ENCODE data around the gene AUTS2.

AUTS2 gene

GRCh38 chr7:69825113-69825972 lies 227.1 kb downstream of the AUTS2 start:
- DNase-seq, result no peak

DNA sequence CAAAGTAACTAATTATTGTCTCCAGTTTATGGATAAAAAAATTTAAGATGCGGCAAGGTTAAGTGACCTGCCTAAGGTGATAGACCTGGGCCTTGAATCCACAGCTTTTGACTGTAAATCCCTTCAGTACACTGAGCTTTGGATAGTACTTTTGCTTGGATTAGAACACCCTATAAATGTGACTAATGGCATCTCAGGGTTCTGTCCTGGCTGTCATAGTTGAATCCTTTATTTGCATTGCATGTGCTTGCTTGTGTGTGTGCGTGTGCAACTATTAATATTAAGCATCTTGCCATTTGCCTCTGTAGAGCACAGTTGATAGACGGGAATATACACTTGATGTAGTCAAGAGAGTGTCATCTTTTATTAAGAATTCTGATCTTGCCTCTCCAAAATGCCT lies 228.0 kb downstream of the AUTS2 start:
- DNase-seq, result no peak

DNA sequence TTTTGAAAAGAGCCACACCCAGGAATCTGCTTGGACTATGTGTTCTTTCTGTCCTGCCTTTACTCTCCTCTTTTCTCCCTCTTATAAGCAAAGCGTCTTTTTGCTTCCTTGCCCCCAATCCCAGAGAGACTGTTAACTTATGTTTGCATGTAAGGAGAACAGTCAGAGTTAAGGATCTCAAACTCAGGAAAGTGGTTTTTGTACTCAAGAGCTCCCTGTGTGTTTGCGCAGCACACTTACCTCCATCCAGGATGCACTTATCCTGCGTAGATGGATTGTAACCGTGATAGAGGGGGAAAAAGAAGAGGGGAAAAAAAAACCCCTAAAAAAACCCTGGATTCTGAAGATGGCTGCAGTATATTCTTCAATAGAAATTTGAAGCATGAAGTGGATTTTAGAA lies 228.9 kb downstream of the AUTS2 start:
- no peak for DNase-seq

DNA sequence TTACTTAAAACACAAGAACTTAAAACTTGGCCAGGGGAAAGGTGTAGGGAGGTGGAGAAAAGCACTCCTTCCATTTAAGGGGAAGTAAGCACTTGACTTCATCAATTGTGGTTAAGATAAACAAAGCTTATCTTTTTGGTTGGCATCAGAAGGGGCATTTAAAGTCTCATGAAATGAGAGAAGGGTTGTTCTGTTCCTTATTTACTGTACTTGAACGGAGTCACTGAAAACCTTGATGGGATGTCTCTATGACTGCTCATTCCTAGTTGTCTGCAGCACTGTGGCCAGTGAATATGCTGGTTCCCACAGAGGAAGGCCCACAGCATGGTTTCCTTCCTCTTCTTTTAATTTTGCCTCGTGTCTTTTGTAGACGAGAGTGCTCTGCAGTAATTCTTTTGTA lies 229.3 kb downstream of the AUTS2 start:
- no peak for DNase-seq

- DNase-seq, result no peak
Observed at GRCh38 chr7:69832356-69832755, 234.1 kb downstream of the AUTS2 start.

GRCh38 chr7:69833964-69834363 lies 235.7 kb downstream of the AUTS2 start:
- no peak for DNase-seq

DNA sequence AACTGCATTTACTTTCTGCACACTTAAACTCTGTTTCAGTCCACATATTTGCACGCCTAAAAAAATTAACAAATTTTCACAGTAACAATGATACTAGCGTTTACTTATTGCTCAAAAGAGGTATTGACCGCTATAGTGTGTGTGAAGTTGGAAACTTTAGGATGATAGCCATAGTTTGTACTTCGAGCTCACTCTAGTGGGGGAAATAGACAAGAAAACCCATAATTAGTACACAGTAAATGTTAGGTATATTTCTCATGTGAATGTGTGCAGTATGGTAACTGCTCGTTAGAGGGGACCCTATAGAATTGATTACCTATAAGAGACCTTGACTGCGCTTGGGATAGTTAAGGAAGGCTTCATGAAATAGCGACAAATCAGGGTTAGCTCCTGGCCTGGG lies 238.4 kb downstream of the AUTS2 start:
- DNase-seq, result no peak

- no peak for DNase-seq
Observed at GRCh38 chr7:69837387-69838068, 239.3 kb downstream of the AUTS2 start.

GRCh38 chr7:69839782-69840181 lies 241.5 kb downstream of the AUTS2 start:
- no peak for DNase-seq

GRCh38 chr7:69840248-69840647 lies 242.0 kb downstream of the AUTS2 start:
- DNase-seq, result no peak

DNA sequence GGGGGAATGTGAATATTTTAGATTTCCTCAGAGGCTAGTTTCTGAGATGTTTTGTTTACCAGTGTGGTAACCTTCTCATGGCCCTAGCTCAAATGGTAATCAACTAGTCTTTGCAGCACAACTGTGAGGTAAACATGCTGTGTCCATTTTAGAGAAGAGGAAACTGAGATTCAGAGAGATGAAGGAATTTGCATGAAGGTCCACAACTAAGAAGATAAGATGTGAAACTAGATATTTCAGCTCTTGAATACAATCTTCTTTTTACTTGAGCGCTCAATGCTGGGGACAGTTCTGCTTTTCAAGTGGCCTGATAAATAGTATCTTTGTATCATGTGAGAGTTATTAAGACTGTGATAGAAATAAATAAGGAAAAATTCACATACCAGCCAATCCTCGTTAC lies 245.4 kb downstream of the AUTS2 start:
- DNase-seq, result no peak

DNA sequence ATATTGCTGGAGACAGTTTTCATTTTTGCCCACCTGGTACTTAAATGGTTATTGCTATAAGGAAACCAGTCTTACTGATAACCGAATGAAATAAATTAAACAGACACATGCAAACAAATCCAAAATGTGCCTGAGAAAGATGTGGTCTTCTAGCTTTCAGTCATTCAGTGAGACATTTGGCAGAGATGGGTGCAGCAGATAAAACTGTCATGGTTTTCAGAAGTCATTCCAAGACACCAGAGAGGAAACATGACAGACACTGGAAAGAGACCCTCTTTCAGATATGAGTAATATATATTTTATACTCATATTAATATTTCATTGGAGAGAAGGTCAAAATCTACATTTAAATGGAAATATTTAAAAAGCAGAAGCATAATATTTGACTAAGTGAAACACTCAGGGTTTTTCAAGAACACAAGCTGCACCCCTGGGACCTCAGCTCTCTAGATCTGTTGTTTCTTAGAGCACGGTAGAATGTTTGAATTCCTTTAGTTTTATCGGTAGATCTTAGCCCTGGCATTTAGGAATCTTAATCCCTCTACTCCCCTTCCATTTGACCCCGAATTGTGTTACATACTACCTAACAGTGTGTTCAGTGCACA lies 246.1 kb downstream of the AUTS2 start:
- DNase-seq, result no peak

GRCh38 chr7:69845721-69846495 lies 247.6 kb downstream of the AUTS2 start:
- DNase-seq, result no peak

DNA sequence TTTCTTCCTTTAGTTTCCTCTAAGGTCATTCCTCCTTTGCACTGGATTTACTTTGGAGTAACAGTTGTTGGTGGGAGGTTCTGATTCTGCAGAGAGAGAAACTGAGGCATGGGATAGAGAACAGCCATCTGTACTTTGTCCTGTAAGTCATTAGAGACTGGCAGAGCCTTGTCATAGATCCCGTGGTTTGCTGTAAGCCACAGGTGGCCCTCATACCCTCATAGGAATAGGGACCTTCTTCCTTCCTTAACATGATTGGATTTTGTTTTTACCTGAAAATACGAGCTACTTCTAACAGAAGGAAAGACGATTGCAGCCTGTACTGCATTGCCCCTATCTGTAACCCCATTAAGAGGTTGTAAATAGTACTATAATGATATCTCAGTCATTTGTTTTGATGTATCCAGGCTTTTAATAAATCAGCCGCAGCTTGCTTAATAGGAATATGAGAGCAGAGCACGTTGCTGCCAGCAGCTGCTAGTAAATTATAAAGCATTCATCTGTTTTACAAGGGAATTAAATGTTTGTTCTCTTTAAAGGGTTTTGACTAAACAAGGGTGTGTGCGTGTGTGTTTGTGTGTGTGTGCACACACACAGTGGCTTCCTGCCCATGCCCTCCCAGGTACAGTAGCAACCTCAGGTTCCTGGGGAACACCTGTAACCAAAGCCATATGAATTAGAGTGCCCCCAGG lies 249.8 kb downstream of the AUTS2 start:
- no peak for DNase-seq

DNA sequence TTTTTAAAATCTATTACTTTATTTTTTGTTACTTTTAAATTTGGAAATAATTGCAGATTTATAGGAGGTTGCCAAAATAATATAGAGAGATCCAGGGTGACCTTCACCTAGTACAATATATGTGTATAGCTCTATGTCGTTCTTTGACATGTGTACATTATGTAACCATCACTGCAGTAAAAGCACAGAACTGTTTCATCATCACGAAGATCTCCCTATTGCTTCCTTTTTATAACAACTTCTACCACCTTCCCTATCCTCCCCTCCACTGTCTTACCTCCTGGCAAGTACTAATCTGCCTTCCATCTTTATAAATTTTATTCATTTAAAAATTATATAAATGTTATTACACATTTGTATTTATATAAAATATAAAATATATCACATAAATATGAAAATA lies 251.0 kb downstream of the AUTS2 start:
- DNase-seq, result no peak

GRCh38 chr7:69857014-69857413 lies 258.7 kb downstream of the AUTS2 start:
- no peak for DNase-seq

- no peak for DNase-seq
Observed at GRCh38 chr7:69858471-69858870, 260.2 kb downstream of the AUTS2 start.

GRCh38 chr7:69859342-69859741 lies 261.1 kb downstream of the AUTS2 start:
- no peak for DNase-seq

DNA sequence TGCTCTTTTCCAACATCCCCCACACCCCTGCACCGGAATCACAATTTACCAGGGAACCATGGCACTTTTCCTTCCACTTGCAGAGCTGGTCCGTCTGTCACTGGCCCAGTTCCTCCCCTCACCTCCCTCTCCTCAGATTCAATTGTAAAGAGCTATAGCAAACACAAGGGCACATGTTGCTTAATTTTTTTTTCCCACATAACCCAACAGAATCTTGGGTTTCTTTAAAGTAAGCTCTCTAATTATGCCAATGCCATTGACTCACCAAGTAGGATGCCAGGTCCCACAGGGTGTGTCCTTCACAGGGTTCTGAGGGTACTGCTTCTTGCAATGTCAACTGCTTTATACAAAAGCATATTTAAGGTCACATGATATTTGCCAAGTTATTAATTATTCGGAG lies 262.2 kb downstream of the AUTS2 start:
- DNase-seq, result no peak

DNA sequence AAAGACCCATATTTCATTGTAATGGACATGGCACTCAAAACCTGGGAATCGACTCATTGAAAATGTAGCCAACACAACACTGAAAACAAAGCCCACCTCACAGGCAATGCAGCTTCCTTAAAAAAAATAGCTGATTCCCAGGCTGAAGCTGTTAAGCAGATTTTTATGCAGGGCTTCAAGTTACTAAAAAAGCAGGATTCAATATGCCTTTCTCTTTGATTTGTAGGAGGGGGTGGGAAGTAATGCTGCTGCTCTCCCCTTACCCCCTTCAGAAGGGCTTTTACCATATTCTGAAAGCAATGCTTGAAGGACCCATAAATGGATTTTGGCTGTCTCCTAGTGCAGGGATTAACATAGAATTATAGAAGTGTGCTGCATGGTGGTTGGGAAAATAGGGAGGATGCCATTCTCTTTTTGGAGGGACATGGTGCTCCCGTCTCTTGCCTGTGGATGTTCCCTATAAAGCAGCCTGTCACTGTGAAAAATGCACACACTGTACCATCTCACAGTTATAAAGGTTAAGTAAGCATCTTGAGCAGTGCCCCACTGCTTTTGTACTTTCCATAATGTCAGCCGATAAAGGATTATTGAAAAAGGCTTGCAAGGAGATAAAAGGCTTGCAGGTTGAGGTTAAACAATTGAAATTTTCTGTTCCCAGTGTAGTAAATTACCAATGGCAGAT lies 262.8 kb downstream of the AUTS2 start:
- DNase-seq, result no peak

GRCh38 chr7:69862413-69863064 lies 264.3 kb downstream of the AUTS2 start:
- no peak for DNase-seq

Measured in right hindlimb (tissue), 1 donor.